HPDE6-E6E7 (cell line): ENCODE data around the gene UCP3.

Experiments used
- DNase-seq: peaks from one replicate; pipeline ENCODE4 v3.0.0; 2011; ENCODE audit warnings: missing footprints; ENCODE audit errors: extremely low spot score

The UCP3 gene

GRCh38 chr11:73978576-73979086, 30.3 kb downstream of the UCP3 start:
- DNase-seq = no peak

GRCh38 chr11:73977856-73978519, 30.9 kb downstream of the UCP3 start:
- DNase-seq = no peak

GRCh38 chr11:73976451-73977151, 32.3 kb downstream of the UCP3 start:
- DNase-seq = no peak

GRCh38 chr11:73975479-73975757, 33.5 kb downstream of the UCP3 start:
- DNase-seq = no peak

GRCh38 chr11:73974604-73975478, 34.0 kb downstream of the UCP3 start:
- no peak for DNase-seq

- no peak for DNase-seq
Measured at GRCh38 chr11:73972620-73973449, 36.0 kb downstream of the UCP3 start.

- DNase-seq = no peak
Measured at GRCh38 chr11:73972187-73972586, 36.7 kb downstream of the UCP3 start.

- no peak for DNase-seq
Measured at GRCh38 chr11:73971175-73971719, 37.6 kb downstream of the UCP3 start.

GRCh38 chr11:73969991-73970800, 38.7 kb downstream of the UCP3 start:
- no peak for DNase-seq

GRCh38 chr11:73969091-73969490, 39.8 kb downstream of the UCP3 start:
- DNase-seq = no peak

- DNase-seq = no peak
Measured at GRCh38 chr11:73968356-73968966, 40.4 kb downstream of the UCP3 start.

- no peak for DNase-seq
Measured at GRCh38 chr11:73965764-73966121, 43.1 kb downstream of the UCP3 start.

- no peak for DNase-seq
Measured at GRCh38 chr11:73965076-73965763, 43.7 kb downstream of the UCP3 start.

- DNase-seq = no peak
Measured at GRCh38 chr11:73963861-73964260, 45.0 kb downstream of the UCP3 start.

GRCh38 chr11:73962101-73962705, 46.7 kb downstream of the UCP3 start:
- no peak for DNase-seq

- no peak for DNase-seq
Measured at GRCh38 chr11:73961321-73961720, 47.6 kb downstream of the UCP3 start.

- no peak for DNase-seq
Measured at GRCh38 chr11:73958521-73959141, 50.3 kb downstream of the UCP3 start.

GRCh38 chr11:73957654-73958361, 51.1 kb downstream of the UCP3 start:
- no peak for DNase-seq
